NCI-H345 treated with DMSO at 0.1 percent for 48 hours (cell line): ENCODE measurements around the gene ROBO1.

Experiments used
- DNase-seq: peaks from one replicate; lab custom pipeline; 2025; ENCODE audit not compliant: unreplicated experiment; lab: John Stamatoyannopoulos, UW

The ROBO1 gene

GRCh38 chr3:79478620-79479019 is 289.2 kb downstream of the ROBO1 start:
- no peak for DNase-seq

- DNase-seq: no peak
These were observed 290.6 kb downstream of the ROBO1 start for GRCh38 chr3:79477242-79477641.

GRCh38 chr3:79473993-79474392 is 293.8 kb downstream of the ROBO1 start:
- DNase-seq: no peak

DNA sequence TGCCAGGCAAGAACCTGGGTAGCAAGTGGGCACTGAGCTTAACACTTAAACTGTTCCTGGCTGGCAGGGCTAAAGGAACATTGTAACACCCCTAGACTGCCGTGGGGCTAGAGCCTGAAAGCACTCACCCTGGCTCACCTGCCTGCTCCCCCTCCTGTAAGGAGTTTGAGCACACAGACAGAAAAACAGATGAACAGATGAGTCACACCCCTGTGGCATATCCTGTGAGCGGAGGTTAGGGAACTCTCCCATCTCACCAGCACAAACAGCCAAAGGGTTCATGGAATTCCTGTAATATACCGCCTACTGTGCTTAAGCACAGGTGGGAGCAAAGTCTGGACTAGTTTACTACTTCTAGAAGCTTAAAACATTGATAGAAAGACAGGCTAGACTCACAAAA is 300.1 kb downstream of the ROBO1 start:
- DNase-seq: no peak

- DNase-seq: no peak
These were observed 306.5 kb downstream of the ROBO1 start for GRCh38 chr3:79461129-79461792.

DNA sequence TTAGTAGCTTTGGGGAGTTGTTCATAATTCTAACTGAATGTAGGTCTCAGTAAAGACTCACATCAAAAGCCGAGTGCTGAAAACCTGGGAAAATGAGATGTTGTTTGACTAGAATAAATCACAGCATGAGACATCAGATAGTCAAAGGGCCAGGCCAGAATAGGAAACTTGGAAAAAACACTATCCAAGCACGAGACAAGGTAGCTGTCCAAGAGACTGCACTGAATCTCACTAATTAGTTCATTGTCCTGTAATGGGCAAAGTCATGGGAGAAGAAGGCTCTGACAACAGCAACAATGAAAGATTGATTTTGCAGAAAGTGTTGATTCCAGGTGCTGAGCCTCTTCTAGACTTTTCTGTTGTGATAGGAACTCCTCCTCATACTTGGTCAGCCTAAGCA is 314.2 kb downstream of the ROBO1 start:
- no peak for DNase-seq

- no peak for DNase-seq
These were observed 331.4 kb downstream of the ROBO1 start for GRCh38 chr3:79436387-79436786.

DNA sequence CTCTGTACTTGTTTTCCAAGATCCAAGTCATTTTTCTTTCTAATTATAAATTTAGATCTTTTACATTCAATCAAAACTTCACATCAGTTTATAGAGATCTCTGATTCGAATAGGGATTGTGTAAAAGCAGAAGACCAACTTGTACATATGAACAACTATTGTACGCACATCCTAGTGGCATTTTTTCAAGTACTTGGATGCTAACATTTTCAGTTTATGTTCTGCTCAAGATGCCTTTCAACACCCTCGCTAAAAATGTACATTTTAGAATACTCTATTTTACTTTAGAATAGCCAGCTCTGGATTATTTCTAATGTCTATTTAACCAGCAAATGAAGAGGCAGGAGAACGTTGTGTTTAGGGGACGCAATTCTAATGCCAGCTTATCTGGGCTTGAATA is 340.7 kb downstream of the ROBO1 start:
- DNase-seq: no peak

DNA sequence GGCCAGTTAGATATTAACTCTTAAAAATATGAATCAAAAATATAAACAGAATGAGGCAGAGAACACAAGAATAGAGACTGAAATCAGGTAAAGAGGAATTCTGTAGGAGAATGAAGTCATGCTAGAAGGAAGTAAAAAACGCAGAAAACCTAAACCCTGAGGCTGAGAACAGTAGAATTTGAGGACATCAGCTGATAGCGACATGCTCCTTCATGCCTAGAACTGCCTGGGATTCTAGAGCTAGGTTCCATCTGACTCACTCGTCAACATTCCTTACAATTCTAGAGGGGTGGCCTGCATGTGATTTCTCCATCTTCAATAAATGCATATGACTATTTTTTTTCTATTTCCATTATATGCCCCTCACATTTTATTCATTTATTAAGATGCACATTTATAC is 343.0 kb downstream of the ROBO1 start:
- no peak for DNase-seq

DNA sequence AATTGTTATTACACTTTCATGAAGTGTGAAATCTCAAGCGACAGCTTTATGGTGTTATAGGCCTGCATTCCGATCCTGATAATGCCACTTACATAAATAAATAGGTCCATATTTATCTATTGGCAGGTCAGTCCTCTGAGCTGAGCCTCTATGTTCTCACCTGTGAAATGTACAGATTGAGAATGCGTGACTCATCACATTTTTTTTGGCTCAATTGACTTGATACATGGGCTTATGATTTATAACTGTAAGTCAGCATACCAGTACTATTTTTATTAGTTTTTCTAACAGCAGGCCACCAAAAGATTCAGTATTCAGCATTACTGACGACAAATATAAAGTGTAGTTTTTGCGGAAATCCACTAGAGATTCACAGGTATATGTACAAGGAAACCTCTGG is 344.4 kb downstream of the ROBO1 start:
- DNase-seq: no peak

GRCh38 chr3:79421273-79421672 is 346.5 kb downstream of the ROBO1 start:
- DNase-seq: no peak

GRCh38 chr3:79418855-79419621 is 348.8 kb downstream of the ROBO1 start:
- no peak for DNase-seq

DNA sequence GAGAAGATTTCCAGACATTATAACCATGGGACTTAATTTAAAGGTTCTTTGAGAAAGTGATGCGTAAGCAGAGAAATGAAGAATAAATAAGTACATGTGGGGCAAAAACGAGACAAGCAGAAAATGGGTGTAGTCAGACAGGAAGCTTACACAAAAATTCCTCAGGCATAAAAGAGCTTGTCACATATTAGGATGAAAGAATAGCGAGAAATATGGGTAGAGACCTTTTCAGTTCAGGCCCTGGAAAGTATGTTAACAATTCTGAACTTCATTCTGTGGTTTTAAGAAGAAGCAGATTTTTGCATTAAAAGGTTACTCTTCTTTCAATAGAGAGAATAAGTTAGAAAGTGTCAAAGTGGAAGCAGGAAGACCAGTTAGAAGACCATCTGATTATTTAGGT is 352.4 kb downstream of the ROBO1 start:
- DNase-seq: no peak

DNA sequence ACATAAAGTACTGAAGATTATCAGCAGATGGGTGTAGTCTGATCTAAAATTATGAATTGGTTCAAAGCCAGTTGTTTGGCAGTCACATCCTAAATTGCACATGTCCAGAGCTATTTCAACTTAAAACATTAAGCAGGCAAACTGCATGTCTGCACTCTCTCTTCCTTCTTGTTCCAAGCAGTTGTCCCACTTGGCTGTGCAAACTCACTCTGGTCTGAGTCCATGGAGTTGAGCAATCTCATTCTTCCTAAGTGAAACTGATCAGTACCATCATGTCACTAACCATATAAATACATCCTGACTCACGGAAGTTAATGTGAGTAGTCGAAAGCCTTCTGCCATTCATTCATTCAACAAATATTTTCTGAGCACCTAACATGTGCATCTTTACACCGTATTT is 353.0 kb downstream of the ROBO1 start:
- no peak for DNase-seq

- DNase-seq: no peak
These were observed 353.8 kb downstream of the ROBO1 start for GRCh38 chr3:79414035-79414434.

DNA sequence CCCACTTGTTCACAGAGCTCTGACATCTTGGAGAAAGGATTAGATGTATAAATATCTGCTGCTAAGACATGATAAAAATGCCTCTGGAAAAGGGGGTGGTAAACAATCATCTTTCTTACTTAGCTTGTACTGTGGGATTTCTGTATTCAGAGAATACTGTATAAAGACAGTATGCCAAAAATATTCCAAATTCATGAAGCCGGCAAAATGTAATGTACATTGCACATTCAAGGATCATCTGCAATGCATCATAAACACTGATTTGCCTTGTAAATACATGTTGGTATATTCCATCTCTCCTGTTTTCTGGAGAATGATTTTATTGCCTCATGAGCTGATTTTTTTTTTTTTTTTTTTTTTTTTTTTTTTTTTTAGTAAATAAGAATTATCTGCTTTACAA is 355.3 kb downstream of the ROBO1 start:
- DNase-seq: no peak

- DNase-seq: no peak
These were observed 357.2 kb downstream of the ROBO1 start for GRCh38 chr3:79410617-79411016.

DNA sequence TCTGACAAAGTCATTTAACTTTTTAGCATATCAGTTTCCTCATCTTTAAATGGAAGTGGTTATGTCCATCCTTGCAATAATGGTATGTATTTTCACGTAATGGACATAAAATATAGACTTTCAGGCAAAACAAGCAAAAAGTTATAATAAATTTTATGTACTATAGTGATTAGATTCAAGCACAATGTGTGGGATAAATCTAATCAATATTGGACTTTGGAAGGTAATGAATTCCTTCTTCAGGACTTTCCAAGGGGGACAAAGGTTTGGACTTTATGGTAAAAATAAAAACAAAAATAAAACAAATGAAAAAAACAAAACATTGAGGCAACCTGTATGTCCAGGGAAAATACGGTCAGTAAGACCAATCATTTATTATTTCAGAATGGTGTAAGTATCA is 357.7 kb downstream of the ROBO1 start:
- DNase-seq: no peak

DNA sequence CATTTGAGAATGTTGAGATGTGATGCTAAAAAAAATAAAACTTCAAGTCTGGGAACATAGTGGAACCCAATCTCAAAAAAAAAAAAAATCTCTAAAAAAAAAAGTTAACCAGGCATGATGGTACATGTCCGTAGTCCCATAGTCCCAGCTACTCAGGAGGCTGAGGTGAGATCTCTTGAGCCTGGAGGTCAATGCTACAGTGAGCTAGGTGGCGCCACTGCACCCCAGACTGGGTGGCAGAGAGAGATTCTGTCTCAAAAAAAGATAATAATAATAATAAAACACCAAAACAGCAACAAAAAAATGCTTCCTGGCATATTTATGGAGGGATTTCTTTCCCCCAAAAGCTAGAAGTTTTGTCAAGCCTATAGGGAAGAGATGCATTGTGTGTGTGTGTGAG is 361.6 kb downstream of the ROBO1 start:
- no peak for DNase-seq

- no peak for DNase-seq
These were observed 362.6 kb downstream of the ROBO1 start for GRCh38 chr3:79405183-79405582.

DNA sequence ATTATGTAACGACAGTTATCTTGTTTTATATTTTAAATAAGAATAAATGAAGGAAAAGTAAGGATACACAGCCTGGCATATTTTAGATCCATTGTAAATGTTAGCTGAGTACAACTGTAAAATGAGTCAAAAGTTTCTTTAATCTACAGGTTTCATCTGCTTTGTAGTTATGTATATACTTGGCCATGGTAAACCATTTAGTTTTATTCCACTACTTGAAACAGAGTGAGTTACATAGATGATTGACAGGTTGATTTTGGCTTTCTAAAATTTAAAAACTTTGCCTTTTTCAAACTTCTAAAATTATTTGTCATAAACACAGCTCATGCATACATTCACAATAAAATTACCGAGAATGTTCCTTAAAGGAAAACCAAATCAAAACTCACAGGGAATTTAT is 371.2 kb downstream of the ROBO1 start:
- DNase-seq: no peak

GRCh38 chr3:79392479-79392878 is 375.3 kb downstream of the ROBO1 start:
- DNase-seq: no peak

GRCh38 chr3:79390352-79390751 is 377.4 kb downstream of the ROBO1 start:
- no peak for DNase-seq
